ENCODE results near the gene EIF5. TPM values are rescaled to one million over a fixed set of nuclear protein-coding genes. Genes with fewer than 3 reads are reported as not detected.

Gene EIF5
- polyA plus RNA-seq, 4 donors: 80.5 to 218 (median 115) TPM

DNA sequence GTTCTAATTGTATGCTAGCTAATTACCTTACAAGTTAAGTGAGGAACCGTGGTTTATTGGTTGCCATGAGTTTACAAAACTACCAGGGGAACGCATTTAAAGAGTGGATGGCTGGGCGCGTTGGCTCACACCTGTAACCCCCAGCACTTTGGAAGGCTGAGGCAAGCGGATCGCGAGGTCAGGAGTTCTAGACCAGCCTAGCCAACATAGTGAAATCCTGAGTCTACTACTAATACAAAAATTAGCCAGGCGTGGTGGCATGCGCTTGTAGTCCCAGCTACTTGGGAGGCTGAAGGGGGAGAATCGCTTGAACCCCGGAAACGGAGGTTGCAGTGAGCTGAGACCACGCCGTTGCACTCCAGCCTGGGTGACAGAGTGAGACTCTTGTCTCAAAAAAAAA is 2.2 kb downstream of the EIF5 start:
- peak overlapping the region in 1 of 3 donors; percentile 95 for H3K4me3 ChIP-seq (ENCODE audit: low read depth in 1 of 3, low read length in 3 of 3)

GRCh38 chr14:103337794-103338193 is 3.8 kb downstream of the EIF5 start:
- H3K36me3 ChIP-seq (ENCODE audit: control insufficient read depth in 3 of 3, insufficient read depth in 2 of 3, low read depth in 1 of 3, low read length in 3 of 3): peaks cover 26 to 51% (median 32%) of the 10 kb centered on the region in 3 donors
- peaks cover 2 to 12% (median 7%) of the 10 kb centered on the region in 3 donors for H3K4me1 ChIP-seq (ENCODE audit: control insufficient read depth in 3 of 3, insufficient read depth in 2 of 3, low read depth in 1 of 3, low read length in 2 of 3)
- DNase-seq (no peak), FAIRE-seq (no peak)
- H3K27me3 ChIP-seq (ENCODE audit: control insufficient read depth in 3 of 3, insufficient read depth in 3 of 3, low read length in 3 of 3): no peaks in the 10 kb centered on the region
- no peak overlapping the region for H3K27ac ChIP-seq (ENCODE audit: low read depth in 1 of 3, low read length in 2 of 3)
- 87 to 89% (median 88%) methylated on average over 3 of the region's 3 CpGs for WGBS, 3 donors
- no peaks in the 10 kb centered on the region for H3K9me3 ChIP-seq (ENCODE audit: control insufficient read depth in 2 of 2, insufficient read depth in 1 of 2, low read depth in 1 of 2, low read length in 1 of 2)
- H3K4me3 ChIP-seq (ENCODE audit: low read depth in 1 of 3, low read length in 3 of 3): no peak overlapping the region

More for the DNA sequence above, 2.2 kb downstream of the EIF5 start:
- no peaks in the 10 kb centered on the region for H3K9me3 ChIP-seq (ENCODE audit: control insufficient read depth in 2 of 2, insufficient read depth in 1 of 2, low read depth in 1 of 2, low read length in 1 of 2)
- peaks cover 24 to 41% (median 28%) of the 10 kb centered on the region in 3 donors for H3K36me3 ChIP-seq (ENCODE audit: control insufficient read depth in 3 of 3, insufficient read depth in 2 of 3, low read depth in 1 of 3, low read length in 3 of 3)
- no peak overlapping the region for H3K27ac ChIP-seq (ENCODE audit: low read depth in 1 of 3, low read length in 2 of 3)
- FAIRE-seq (no peak), DNase-seq (no peak)
- peaks cover 2 to 14% (median 12%) of the 10 kb centered on the region in 3 donors for H3K4me1 ChIP-seq (ENCODE audit: control insufficient read depth in 3 of 3, insufficient read depth in 2 of 3, low read depth in 1 of 3, low read length in 2 of 3)
- 88 to 94% (median 92%) methylated on average over 14 of the region's 14 CpGs for WGBS, 3 donors
- no peaks in the 10 kb centered on the region for H3K27me3 ChIP-seq (ENCODE audit: control insufficient read depth in 3 of 3, insufficient read depth in 3 of 3, low read length in 3 of 3)

DNA sequence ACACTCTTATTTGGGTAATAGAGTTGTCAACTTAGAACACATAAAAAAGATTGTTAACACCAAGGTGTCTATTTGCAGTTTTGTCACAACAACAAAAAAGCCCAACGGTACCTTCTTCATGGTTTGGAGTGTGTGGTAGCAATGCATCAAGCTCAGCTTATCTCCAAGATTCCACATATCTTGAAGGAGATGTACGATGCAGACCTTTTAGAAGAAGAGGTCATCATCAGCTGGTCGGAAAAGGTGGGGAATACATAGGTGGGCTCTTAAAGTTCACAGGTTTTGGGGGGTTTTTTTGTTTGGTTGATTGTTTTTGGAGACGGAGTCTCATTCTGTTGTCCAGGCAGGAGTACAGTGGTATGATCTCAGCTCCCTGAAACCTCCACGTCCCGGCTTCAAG is 5.5 kb downstream of the EIF5 start:
- 80 to 94% (median 91%) methylated on average over 6 of the region's 6 CpGs for WGBS, 3 donors
- FAIRE-seq (no peak), DNase-seq (no peak)
- Histone ChIP-seq H3K4me3 (ENCODE audit: low read depth in 1 of 3, low read length in 3 of 3) (no peak overlapping the region), H3K4me1 (ENCODE audit: control insufficient read depth in 3 of 3, insufficient read depth in 2 of 3, low read depth in 1 of 3, low read length in 2 of 3) (peaks cover 2 to 12% (median 7%) of the 10 kb centered on the region in 3 donors), H3K9me3 (ENCODE audit: control insufficient read depth in 2 of 2, insufficient read depth in 1 of 2, low read depth in 1 of 2, low read length in 1 of 2) (no peaks in the 10 kb centered on the region), H3K27me3 (ENCODE audit: control insufficient read depth in 3 of 3, insufficient read depth in 3 of 3, low read length in 3 of 3) (no peaks in the 10 kb centered on the region), H3K36me3 (ENCODE audit: control insufficient read depth in 3 of 3, insufficient read depth in 2 of 3, low read depth in 1 of 3, low read length in 3 of 3) (peaks cover 31 to 54% (median 39%) of the 10 kb centered on the region in 3 donors), H3K27ac (ENCODE audit: low read depth in 1 of 3, low read length in 2 of 3) (no peak overlapping the region)

DNA sequence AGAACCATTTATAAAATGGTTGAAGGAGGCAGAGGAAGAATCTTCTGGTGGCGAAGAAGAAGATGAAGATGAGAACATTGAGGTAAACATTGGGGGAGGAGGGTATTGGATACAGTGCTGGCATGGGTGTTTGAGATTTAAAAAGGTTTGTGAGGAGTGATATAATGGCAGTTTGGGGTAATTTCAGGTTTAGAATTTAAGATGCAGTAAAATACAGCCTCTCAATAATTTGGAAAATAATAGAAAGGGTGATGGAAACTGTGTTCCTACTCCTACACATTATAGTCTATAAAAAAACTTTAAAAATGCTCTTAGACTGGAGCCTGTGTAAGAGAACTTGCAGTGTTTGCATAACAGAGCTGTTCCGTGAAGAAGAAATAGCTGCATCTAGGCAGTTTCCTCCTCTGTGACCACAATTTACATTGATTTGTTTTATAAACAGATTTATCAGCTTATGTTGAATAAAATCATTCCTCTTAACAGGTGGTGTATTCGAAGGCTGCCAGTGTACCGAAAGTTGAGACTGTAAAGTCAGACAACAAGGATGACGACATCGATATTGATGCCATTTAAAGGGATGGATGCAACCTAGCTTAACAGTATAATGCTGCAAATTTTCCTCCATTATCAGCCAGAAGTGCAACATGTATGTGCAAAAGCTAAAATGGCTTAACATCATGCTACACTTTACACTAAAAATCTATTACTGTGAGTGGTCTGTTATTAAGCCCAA is 6.6 kb downstream of the EIF5 start:
- 80 to 82% (median 82%) methylated on average over 6 of the region's 6 CpGs for WGBS, 3 donors
- Histone ChIP-seq H3K27me3 (ENCODE audit: control insufficient read depth in 3 of 3, insufficient read depth in 3 of 3, low read length in 3 of 3) (no peaks in the 10 kb centered on the region), H3K4me1 (ENCODE audit: control insufficient read depth in 3 of 3, insufficient read depth in 2 of 3, low read depth in 1 of 3, low read length in 2 of 3) (peaks cover 2 to 10% (median 6%) of the 10 kb centered on the region in 3 donors), H3K36me3 (ENCODE audit: control insufficient read depth in 3 of 3, insufficient read depth in 2 of 3, low read depth in 1 of 3, low read length in 3 of 3) (peaks cover 31 to 54% (median 38%) of the 10 kb centered on the region in 3 donors), H3K9me3 (ENCODE audit: control insufficient read depth in 2 of 2, insufficient read depth in 1 of 2, low read depth in 1 of 2, low read length in 1 of 2) (no peaks in the 10 kb centered on the region), H3K27ac (ENCODE audit: low read depth in 1 of 3, low read length in 2 of 3) (no peak overlapping the region), H3K4me3 (ENCODE audit: low read depth in 1 of 3, low read length in 3 of 3) (no peak overlapping the region)
- FAIRE-seq (no peak), DNase-seq (no peak)

- WGBS, 3 donors: 59 to 74% (median 66%) methylated on average over 5 of the region's 5 CpGs
These were observed 7.5 kb downstream of the EIF5 start for GRCh38 chr14:103341250-103342129.

DNA sequence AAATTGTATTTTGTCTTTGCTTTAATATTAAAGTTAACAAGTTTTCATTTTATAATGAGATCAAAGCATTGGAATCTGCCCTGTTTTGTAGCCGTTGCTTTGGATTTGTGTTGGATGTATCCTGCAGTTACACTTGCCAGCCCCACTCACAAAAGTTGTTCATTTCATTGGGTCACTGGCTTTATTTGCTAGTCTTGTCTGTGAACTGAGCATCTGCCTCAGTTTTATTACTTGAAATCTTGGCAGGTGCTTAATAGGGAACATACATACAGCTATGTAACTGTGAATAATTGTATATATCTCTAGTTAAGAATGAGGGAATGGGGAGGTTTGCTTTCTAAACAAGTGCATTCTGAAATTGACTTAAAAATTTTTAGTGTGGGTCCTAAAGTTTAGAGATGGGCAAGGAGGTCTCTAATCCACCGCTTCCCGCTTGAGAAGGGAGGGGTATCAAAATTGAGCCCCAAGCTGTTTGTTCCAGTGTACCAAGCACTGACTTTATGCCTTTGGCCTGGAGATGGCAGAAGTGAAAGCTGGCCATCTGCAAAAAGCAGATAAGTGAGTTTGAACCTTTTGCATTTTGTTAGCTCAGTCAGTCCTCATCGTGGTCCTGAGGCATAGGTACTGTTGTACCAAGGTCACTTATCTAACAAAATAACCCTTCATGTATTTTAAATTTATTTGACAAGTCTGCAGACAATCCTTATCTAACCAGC is 9.3 kb downstream of the EIF5 start:
- Histone ChIP-seq H3K4me3 (ENCODE audit: low read depth in 1 of 3, low read length in 3 of 3) (no peak overlapping the region), H3K9me3 (ENCODE audit: control insufficient read depth in 2 of 2, insufficient read depth in 1 of 2, low read depth in 1 of 2, low read length in 1 of 2) (no peaks in the 10 kb centered on the region), H3K36me3 (ENCODE audit: control insufficient read depth in 3 of 3, insufficient read depth in 2 of 3, low read depth in 1 of 3, low read length in 3 of 3) (peaks cover 22 to 34% (median 23%) of the 10 kb centered on the region in 3 donors), H3K27me3 (ENCODE audit: control insufficient read depth in 3 of 3, insufficient read depth in 3 of 3, low read length in 3 of 3) (no peaks in the 10 kb centered on the region), H3K4me1 (ENCODE audit: control insufficient read depth in 3 of 3, insufficient read depth in 2 of 3, low read depth in 1 of 3, low read length in 2 of 3) (no peaks in the 10 kb centered on the region), H3K27ac (ENCODE audit: low read depth in 1 of 3, low read length in 2 of 3) (no peak overlapping the region)
- DNase-seq (no peak), FAIRE-seq (no peak)
- 68 to 82% (median 72%) methylated on average over 4 of the region's 4 CpGs for WGBS, 3 donors

More at GRCh38 chr14:103341250-103342129, 7.5 kb downstream of the EIF5 start:
- Histone ChIP-seq H3K9me3 (ENCODE audit: control insufficient read depth in 2 of 2, insufficient read depth in 1 of 2, low read depth in 1 of 2, low read length in 1 of 2) (no peaks in the 10 kb centered on the region), H3K36me3 (ENCODE audit: control insufficient read depth in 3 of 3, insufficient read depth in 2 of 3, low read depth in 1 of 3, low read length in 3 of 3) (peaks cover 27 to 49% (median 30%) of the 10 kb centered on the region in 3 donors), H3K4me3 (ENCODE audit: low read depth in 1 of 3, low read length in 3 of 3) (no peak overlapping the region), H3K4me1 (ENCODE audit: control insufficient read depth in 3 of 3, insufficient read depth in 2 of 3, low read depth in 1 of 3, low read length in 2 of 3) (peaks cover 0 to 4% (median 0%) of the 10 kb centered on the region in 3 donors), H3K27ac (ENCODE audit: low read depth in 1 of 3, low read length in 2 of 3) (no peak overlapping the region), H3K27me3 (ENCODE audit: control insufficient read depth in 3 of 3, insufficient read depth in 3 of 3, low read length in 3 of 3) (no peaks in the 10 kb centered on the region)
- DNase-seq: no peak
- no peak for FAIRE-seq

DNA sequence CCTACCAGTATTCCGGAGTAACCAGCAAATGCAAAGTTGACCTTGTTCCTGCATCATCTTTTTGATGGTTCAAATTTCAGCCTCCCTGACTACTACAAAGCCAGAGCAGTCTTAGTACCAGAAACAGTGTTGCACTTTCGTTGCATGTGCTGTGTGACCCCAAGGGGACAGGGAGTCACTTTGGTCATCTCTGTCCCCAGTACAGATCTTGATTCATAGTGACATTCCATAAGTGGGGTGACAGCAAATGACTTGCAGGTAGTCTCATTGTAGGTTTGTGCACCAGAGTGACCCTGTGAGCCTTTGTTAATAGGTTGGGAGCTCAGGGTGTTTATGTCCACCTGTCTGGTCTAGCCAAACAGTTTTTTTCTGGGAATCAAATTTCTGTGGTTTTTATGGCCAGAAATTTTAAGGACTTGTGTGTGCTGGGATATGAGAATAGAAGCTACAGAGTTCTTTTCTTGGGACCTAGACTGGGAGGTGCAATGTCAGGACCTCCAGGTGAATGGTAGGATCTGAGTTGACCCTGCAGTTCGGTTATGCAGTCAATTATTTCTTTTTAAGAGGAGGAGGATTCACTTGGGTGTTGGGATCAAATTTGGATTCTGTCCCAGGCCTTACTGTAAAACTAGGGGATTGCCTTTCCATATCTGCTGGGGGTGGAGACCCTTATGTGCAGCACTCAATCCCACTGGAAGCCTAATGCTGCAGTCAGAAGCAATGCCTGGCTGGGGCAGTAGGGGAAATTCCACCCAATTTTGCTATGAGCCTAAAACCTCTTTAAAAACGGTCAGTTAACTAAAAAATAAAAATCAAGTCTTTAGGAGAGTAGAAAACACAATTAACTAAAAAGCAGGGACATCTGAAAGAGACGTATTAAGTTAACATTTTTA is 10.1 kb downstream of the EIF5 start:
- H3K27ac ChIP-seq (ENCODE audit: low read depth in 1 of 3, low read length in 2 of 3): no peak overlapping the region
- no peaks in the 10 kb centered on the region for H3K27me3 ChIP-seq (ENCODE audit: control insufficient read depth in 3 of 3, insufficient read depth in 3 of 3, low read length in 3 of 3)
- 77 to 86% (median 83%) methylated on average over 5 of the region's 5 CpGs for WGBS, 3 donors
- peaks cover 19 to 29% (median 20%) of the 10 kb centered on the region in 3 donors for H3K36me3 ChIP-seq (ENCODE audit: control insufficient read depth in 3 of 3, insufficient read depth in 2 of 3, low read depth in 1 of 3, low read length in 3 of 3)
- no peak overlapping the region for H3K4me3 ChIP-seq (ENCODE audit: low read depth in 1 of 3, low read length in 3 of 3)
- FAIRE-seq (no peak), DNase-seq (no peak)
- no peaks in the 10 kb centered on the region for H3K4me1 ChIP-seq (ENCODE audit: control insufficient read depth in 3 of 3, insufficient read depth in 2 of 3, low read depth in 1 of 3, low read length in 2 of 3)
- H3K9me3 ChIP-seq (ENCODE audit: control insufficient read depth in 2 of 2, insufficient read depth in 1 of 2, low read depth in 1 of 2, low read length in 1 of 2): no peaks in the 10 kb centered on the region

Measured in small intestine (tissue), 7 donors.